ENCODE measurements around the gene PI4KA.
"Not testable (repeated sequence)": the region's sequence is repeated elsewhere in the genome, so short reads cannot be mapped to it uniquely, and the experiment has no call there.

Gene PI4KA

GRCh38 chr22:20853236-20853660 lies 5.4 kb downstream of the PI4KA start:
- no peak for FAIRE-seq
- no peak for DNase-seq (ENCODE audit: extremely low spot score, insufficient read length, low read depth)

- no peak for FAIRE-seq
- DNase-seq (ENCODE audit: extremely low spot score, insufficient read length, low read depth), result no peak
These were observed 6.1 kb downstream of the PI4KA start for GRCh38 chr22:20852503-20852902.

GRCh38 chr22:20852076-20852475 lies 6.5 kb downstream of the PI4KA start:
- DNase-seq (ENCODE audit: extremely low spot score, insufficient read length, low read depth) (no peak), FAIRE-seq (no peak)

GRCh38 chr22:20847318-20847822 lies 11.2 kb downstream of the PI4KA start:
- no peak for DNase-seq (ENCODE audit: extremely low spot score, insufficient read length, low read depth)
- FAIRE-seq, result no peak

- FAIRE-seq, result no peak
- DNase-seq (ENCODE audit: extremely low spot score, insufficient read length, low read depth), result no peak
These were observed 14.3 kb downstream of the PI4KA start for GRCh38 chr22:20844055-20845037.

- FAIRE-seq, result no peak
These were observed 15.1 kb downstream of the PI4KA start for GRCh38 chr22:20843501-20843900.

GRCh38 chr22:20840646-20841371 lies 17.8 kb downstream of the PI4KA start:
- DNase-seq (ENCODE audit: extremely low spot score, insufficient read length, low read depth) (no peak), FAIRE-seq (no peak)

More at GRCh38 chr22:20843501-20843900, 15.1 kb downstream of the PI4KA start:
- DNase-seq (ENCODE audit: extremely low spot score, insufficient read length, low read depth), result no peak

- FAIRE-seq (no peak), DNase-seq (ENCODE audit: extremely low spot score, insufficient read length, low read depth) (no peak)
These were observed 18.6 kb downstream of the PI4KA start for GRCh38 chr22:20839837-20840645.

GRCh38 chr22:20839354-20839753 lies 19.3 kb downstream of the PI4KA start:
- not testable (repeated sequence) for FAIRE-seq; DNase-seq (ENCODE audit: extremely low spot score, insufficient read length, low read depth)

GRCh38 chr22:20836987-20837823 lies 21.4 kb downstream of the PI4KA start:
- no peak for FAIRE-seq
- DNase-seq (ENCODE audit: extremely low spot score, insufficient read length, low read depth), result no peak

- no peak for FAIRE-seq
- no peak for DNase-seq (ENCODE audit: extremely low spot score, insufficient read length, low read depth)
These were observed 23.9 kb downstream of the PI4KA start for GRCh38 chr22:20834725-20835124.

GRCh38 chr22:20834206-20834605 lies 24.4 kb downstream of the PI4KA start:
- DNase-seq (ENCODE audit: extremely low spot score, insufficient read length, low read depth), result no peak
- no peak for FAIRE-seq

GRCh38 chr22:20833225-20833665 lies 25.4 kb downstream of the PI4KA start:
- FAIRE-seq (no peak), DNase-seq (ENCODE audit: extremely low spot score, insufficient read length, low read depth) (no peak)

GRCh38 chr22:20829491-20830134 lies 29.0 kb downstream of the PI4KA start:
- DNase-seq (ENCODE audit: extremely low spot score, insufficient read length, low read depth), result no peak

GRCh38 chr22:20826373-20827152 lies 32.0 kb downstream of the PI4KA start:
- not testable (repeated sequence) for DNase-seq (ENCODE audit: extremely low spot score, insufficient read length, low read depth); FAIRE-seq

More at GRCh38 chr22:20829491-20830134, 29.0 kb downstream of the PI4KA start:
- FAIRE-seq, result no peak

GRCh38 chr22:20825624-20826023 lies 33.0 kb downstream of the PI4KA start:
- FAIRE-seq (no peak), DNase-seq (ENCODE audit: extremely low spot score, insufficient read length, low read depth) (no peak)

GRCh38 chr22:20825216-20825615 lies 33.4 kb downstream of the PI4KA start:
- not testable (repeated sequence) for FAIRE-seq; DNase-seq (ENCODE audit: extremely low spot score, insufficient read length, low read depth)

GRCh38 chr22:20823264-20823663 lies 35.3 kb downstream of the PI4KA start:
- DNase-seq (ENCODE audit: extremely low spot score, insufficient read length, low read depth), result no peak
- FAIRE-seq, result no peak

Data from GM18507 (cell line).